ENCODE data around the gene PCSK4.

DNA sequence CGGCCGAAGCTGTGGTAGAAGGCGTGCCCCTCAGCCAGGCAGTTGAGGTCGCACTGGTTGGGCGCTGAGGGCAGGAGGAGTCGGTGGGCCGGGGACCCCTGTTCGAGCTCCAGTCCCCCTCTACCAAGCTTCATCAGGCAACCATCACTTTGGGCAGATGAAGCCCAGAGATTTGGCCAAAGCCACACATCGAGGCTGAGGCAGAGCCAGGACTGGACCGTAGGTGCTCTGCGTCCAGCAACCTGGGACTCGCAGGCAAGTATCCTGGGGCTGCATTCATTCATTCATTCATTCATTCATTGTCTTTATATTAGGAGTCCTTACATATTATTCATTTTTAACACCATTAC lies 18.3 kb upstream of the PCSK4 start:
- TF ChIP-seq, protein P1, sequence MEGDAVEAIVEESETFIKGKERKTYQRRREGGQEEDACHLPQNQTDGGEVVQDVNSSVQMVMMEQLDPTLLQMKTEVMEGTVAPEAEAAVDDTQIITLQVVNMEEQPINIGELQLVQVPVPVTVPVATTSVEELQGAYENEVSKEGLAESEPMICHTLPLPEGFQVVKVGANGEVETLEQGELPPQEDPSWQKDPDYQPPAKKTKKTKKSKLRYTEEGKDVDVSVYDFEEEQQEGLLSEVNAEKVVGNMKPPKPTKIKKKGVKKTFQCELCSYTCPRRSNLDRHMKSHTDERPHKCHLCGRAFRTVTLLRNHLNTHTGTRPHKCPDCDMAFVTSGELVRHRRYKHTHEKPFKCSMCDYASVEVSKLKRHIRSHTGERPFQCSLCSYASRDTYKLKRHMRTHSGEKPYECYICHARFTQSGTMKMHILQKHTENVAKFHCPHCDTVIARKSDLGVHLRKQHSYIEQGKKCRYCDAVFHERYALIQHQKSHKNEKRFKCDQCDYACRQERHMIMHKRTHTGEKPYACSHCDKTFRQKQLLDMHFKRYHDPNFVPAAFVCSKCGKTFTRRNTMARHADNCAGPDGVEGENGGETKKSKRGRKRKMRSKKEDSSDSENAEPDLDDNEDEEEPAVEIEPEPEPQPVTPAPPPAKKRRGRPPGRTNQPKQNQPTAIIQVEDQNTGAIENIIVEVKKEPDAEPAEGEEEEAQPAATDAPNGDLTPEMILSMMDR (IDR thresholded peaks at IDR 0.05): no peak
- TF ChIP-seq EP300 (IDR thresholded peaks at IDR 0.05; ENCODE audit: low read depth): no peak
- no peak for TF ChIP-seq POLR2A (IDR thresholded peaks at IDR 0.05)
- no peak for TF ChIP-seq POLR2AphosphoS5 (IDR thresholded peaks at IDR 0.05)

Data from transverse colon (tissue), 4 donors.